Left lung (tissue), 10 donors: Measurements from ENCODE around the gene SMAD2. TPM values are rescaled to one million over a fixed set of nuclear protein-coding genes. Genes with fewer than 3 reads are reported as not detected.
"Not testable (repeated sequence)": the region's sequence is repeated elsewhere in the genome, so short reads cannot be mapped to it uniquely, and the experiment has no call there.

ENCODE experiments used
- ATAC-seq: fragments of 200-7000 bp; cut with Tn5 transposase; one replicate; pipeline ENCODE4 v1.9.1; 2020; ENCODE audit warnings: moderate library complexity
- DNase-seq, 4 donors: peaks; one replicate each; pipeline ENCODE4 v3.0.0-alpha.2; 2013 to 2020
- H3K27ac ChIP-seq, 2 donors: fragments of 200-600 bp; sonication (generic) in 1 of 2; one replicate each; pipeline versions ENCODE4 v1.5.0 to v1.8.0; 2020 to 2021
- H3K27me3 ChIP-seq, 2 donors: fragments of 200-600 bp; sonication (generic) in 1 of 2; one replicate each; pipeline versions ENCODE4 v1.5.0 to v1.8.0; 2020 to 2021
- H3K36me3 ChIP-seq, 2 donors: fragments of 200-600 bp; sonication (generic) in 1 of 2; one replicate each; pipeline versions ENCODE4 v1.5.0 to v1.8.0; 2020 to 2021
- H3K4me1 ChIP-seq, 2 donors: fragments of 200-600 bp; one replicate each; pipeline ENCODE4 v1.8.0; 2021
- H3K4me3 ChIP-seq, 2 donors: fragments of 200-600 bp; sonication (generic) in 1 of 2; one replicate each; pipeline versions ENCODE4 v1.5.0 to v1.8.0; 2020 to 2021; ENCODE audit warnings: mild to moderate bottlenecking in 1 of 2
- H3K9me3 ChIP-seq, 2 donors: fragments of 200-600 bp; sonication (generic) in 1 of 2; one replicate each; pipeline versions ENCODE4 v1.5.0 to v1.8.0; 2020 to 2021
- CTCF ChIP-seq, 2 donors: fragments of 200-600 bp; sonication (generic) in 1 of 2; IDR thresholded peaks; one replicate each; pipeline versions ENCODE4 v1.5.0 to v1.8.0; 2021; ENCODE audit warnings: antibody characterized with exemption in 2 of 2
- intact Hi-C, 2 donors: fragments of 100-400 bp; cut with DNase I; formaldehyde crosslinking; loops; one replicate each; pipeline versions ENCODE4 v1.11.2 to v1.14.2; 2022
- polyA plus RNA-seq, 6 donors: library from polyadenylated mRNA; unstranded; fragments of 120-200 nt; gene quantifications; one replicate each; pipeline ENCODE4 v1.2.1, GENCODE V29; 2013; ENCODE audit not compliant: insufficient read length in 6 of 6
- total RNA-seq, 2 donors: library from RNA; stranded (reverse); fragmentation: NEBNext Ultra II Directional; extraction: Animal tissue kit (Norgen Biotek cat#: 25700); gene quantifications; one replicate each; pipeline ENCODE4 v1.2.1, GENCODE V29; 2021
- donor health status: DM: no; HTN: yes; CAD: no.
- donor health status: DM: no; HTN: no; CAD: no.

Gene SMAD2
- total and polyA plus RNA-seq, 8 donors = 75.9 to 143 (median 85.9) TPM

GRCh38 chr18:47832348-47832747 is 98.1 kb downstream of the SMAD2 start:
- no peak for TF ChIP-seq CTCF (IDR thresholded peaks at IDR 0.05)
- Histone ChIP-seq H3K27me3 (no peaks in the 10 kb centered on the region), H3K27ac (no peak overlapping the region), H3K36me3 (peaks cover 0 to 8% of the 10 kb centered on the region in 2 donors), H3K9me3 (no peaks in the 10 kb centered on the region), H3K4me3 (no peak overlapping the region), H3K4me1 (no peaks in the 10 kb centered on the region)
- no peak for ATAC-seq
- DNase-seq = no peak
- intact Hi-C loops = no loop called here

DNA sequence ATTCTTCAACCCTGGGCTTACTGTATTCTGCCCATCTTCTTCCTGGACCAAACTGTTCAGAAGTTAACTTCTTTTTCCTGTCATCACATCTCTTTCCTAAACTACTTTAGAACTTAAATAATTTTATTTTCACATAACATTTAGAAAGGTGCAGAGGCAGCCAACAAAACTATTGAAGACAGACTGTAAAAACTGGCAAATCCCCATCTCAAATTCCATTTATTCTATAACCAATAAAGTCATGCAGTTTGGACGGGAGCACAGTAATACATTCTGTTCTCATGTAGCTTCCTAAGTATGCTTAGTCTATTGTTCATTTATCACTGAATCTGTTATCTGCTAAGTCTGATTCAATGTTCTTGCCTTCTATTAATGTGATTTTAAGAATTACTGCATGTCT is 99.1 kb downstream of the SMAD2 start:
- intact Hi-C loops = no loop called here
- no peak for DNase-seq
- TF ChIP-seq CTCF (IDR thresholded peaks at IDR 0.05) = no peak
- Histone ChIP-seq H3K9me3 (no peaks in the 10 kb centered on the region), H3K27me3 (no peaks in the 10 kb centered on the region), H3K4me1 (no peaks in the 10 kb centered on the region), H3K27ac (no peak overlapping the region), H3K36me3 (peaks cover 0 to 4% of the 10 kb centered on the region in 2 donors), H3K4me3 (no peak overlapping the region)
- no peak for ATAC-seq

DNA sequence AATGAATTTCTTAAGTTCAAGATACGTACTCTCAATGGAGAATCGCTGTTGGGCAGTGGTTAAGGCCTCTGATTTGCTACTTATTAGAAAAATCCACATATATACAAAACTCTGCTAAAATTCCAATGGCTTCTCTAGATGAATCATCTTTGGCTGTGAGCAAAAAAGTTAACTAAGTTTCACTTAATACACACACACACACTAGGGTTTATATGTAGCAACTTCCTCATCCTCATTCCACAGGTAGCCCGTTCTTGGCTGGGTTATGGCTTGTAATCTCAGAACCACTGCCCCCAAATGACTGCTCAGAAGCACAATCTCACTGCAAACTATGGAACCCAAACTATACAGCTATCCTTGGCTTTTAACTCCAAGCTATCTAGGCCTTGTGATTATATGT is 99.7 kb downstream of the SMAD2 start:
- peaks cover 0 to 4% of the 10 kb centered on the region in 2 donors for H3K36me3 ChIP-seq
- H3K4me1 ChIP-seq = no peaks in the 10 kb centered on the region
- DNase-seq (no peak), ATAC-seq (peak; percentile 5)
- no peaks in the 10 kb centered on the region for H3K27me3 ChIP-seq
- H3K27ac ChIP-seq = no peak overlapping the region
- intact Hi-C loops = no loop called here
- H3K4me3 ChIP-seq = no peak overlapping the region
- no peak for TF ChIP-seq CTCF (IDR thresholded peaks at IDR 0.05)
- H3K9me3 ChIP-seq = no peaks in the 10 kb centered on the region

GRCh38 chr18:47829831-47830230 is 100.6 kb downstream of the SMAD2 start:
- ATAC-seq (no peak), DNase-seq (no peak)
- peaks cover 0 to 4% of the 10 kb centered on the region in 2 donors for H3K36me3 ChIP-seq
- no peaks in the 10 kb centered on the region for H3K27me3 ChIP-seq
- no peaks in the 10 kb centered on the region for H3K9me3 ChIP-seq
- no peak overlapping the region for H3K4me3 ChIP-seq
- TF ChIP-seq CTCF (IDR thresholded peaks at IDR 0.05) = no peak
- H3K4me1 ChIP-seq = no peaks in the 10 kb centered on the region
- H3K27ac ChIP-seq = no peak overlapping the region
- intact Hi-C loops = no loop called here

- H3K4me1 ChIP-seq, H3K4me3 ChIP-seq, H3K27me3 ChIP-seq, H3K9me3 ChIP-seq, ATAC-seq, H3K36me3 ChIP-seq, H3K27ac ChIP-seq, intact Hi-C loops: not testable (repeated sequence)
- DNase-seq = peak in 1 of 4 donors; percentile 53
Measured at GRCh38 chr18:47828031-47828430, 102.4 kb downstream of the SMAD2 start.
